Common myeloid progenitor, CD34-positive (primary cell): ENCODE results near the gene IRF2.
A peak's percentile ranks its signal among the peaks of the same experiment; 100 is the strongest.

Experiments used
- CTCF ChIA-PET: fragments of 350-600 bp; sonication (Branson Sonifier 250); formaldehyde crosslinking; loops from one replicate; lab custom pipeline; 2021; ENCODE audit warnings: antibody characterized with exemption; lab: Charles Lee
- POLR2A ChIA-PET: fragments of 350-600 bp; sonication (Branson Sonifier 250); formaldehyde crosslinking; loops from one replicate; lab custom pipeline; 2021; ENCODE audit warnings: antibody characterized with exemption; lab: Charles Lee
- DNase-seq, 3 donors: peaks; one replicate each; pipeline versions ENCODE4 v3.0.0 to v3.0.0-alpha.2; 2013
- H3K27ac ChIP-seq, 2 experiments: 1 replicate in 1 of 2; 2 replicates in 1 of 2; pipeline ENCODE4 v1.7.0; 2013; ENCODE audit warnings: inconsistent platforms in 2 of 2, low read length in 2 of 2, mild to moderate bottlenecking in 2 of 2, low read depth in 1 of 2, moderate library complexity in 1 of 2; ENCODE audit not compliant: severe bottlenecking in 2 of 2, insufficient read depth in 1 of 2, poor library complexity in 1 of 2
- H3K27me3 ChIP-seq, 5 experiments: replicated peaks in 2 of 5; 1 replicate in 3 of 5; 2 replicates in 2 of 5; pipeline versions ENCODE4 v1.6.1 to v1.7.0; 2013; ENCODE audit warnings: low read length in 4 of 5, mild to moderate bottlenecking in 2 of 5, moderate library complexity in 2 of 5, inconsistent platforms in 1 of 5; ENCODE audit not compliant: insufficient read depth in 5 of 5, control insufficient read depth in 4 of 5
- H3K36me3 ChIP-seq, 4 experiments: 1 replicate in 2 of 4; 2 replicates in 2 of 4; pipeline versions ENCODE4 v1.6.1 to v1.7.0; 2013; ENCODE audit warnings: low read length in 3 of 4, control low read depth in 1 of 4, mild to moderate bottlenecking in 1 of 4; ENCODE audit not compliant: control insufficient read depth in 4 of 4, insufficient read depth in 4 of 4
- H3K4me1 ChIP-seq, 4 experiments: 1 replicate in 3 of 4; 2 replicates in 1 of 4; pipeline versions ENCODE4 v1.6.1 to v1.7.1; 2013; ENCODE audit warnings: low read length in 3 of 4, mild to moderate bottlenecking in 3 of 4, control low read depth in 1 of 4, inconsistent platforms in 1 of 4, moderate library complexity in 1 of 4; ENCODE audit not compliant: control insufficient read depth in 4 of 4, insufficient read depth in 4 of 4; ENCODE audit errors: control extremely low read depth in 1 of 4
- H3K4me3 ChIP-seq, 7 experiments: 1 replicate in 4 of 7; 2 replicates in 3 of 7; pipeline versions ENCODE4 v1.5.1 to v1.7.0; 2013; ENCODE audit warnings: mild to moderate bottlenecking in 7 of 7, low read length in 6 of 7, moderate library complexity in 6 of 7, inconsistent platforms in 2 of 7, low read depth in 2 of 7, control low read depth in 1 of 7; ENCODE audit not compliant: insufficient read depth in 4 of 7, control insufficient read depth in 1 of 7; ENCODE audit errors: extremely low read depth in 1 of 7
- H3K9me3 ChIP-seq, 5 experiments: 1 replicate in 4 of 5; 2 replicates in 1 of 5; pipeline versions ENCODE4 v1.6.1 to v1.7.1; 2013; ENCODE audit warnings: low read length in 4 of 5, mild to moderate bottlenecking in 2 of 5, inconsistent platforms in 1 of 5, low read depth in 1 of 5, moderate library complexity in 1 of 5; ENCODE audit not compliant: control insufficient read depth in 4 of 5, insufficient read depth in 2 of 5; ENCODE audit errors: control extremely low read depth in 1 of 5
- WGBS: methylation state at CpG from one replicate; pipeline ENCODE4 v1.1.5; 2013; ENCODE audit not compliant: insufficient coverage; 5-methylcytosine and 5-hydroxymethylcytosine counted together

IRF2 gene

GRCh38 chr4:184421533-184422155 lies 52.7 kb downstream of the IRF2 start:
- Histone ChIP-seq H3K27ac (no peak overlapping the region), H3K27me3 (no peaks in the 10 kb centered on the region), H3K4me1 (peaks cover 7 to 16% (median 15%) of the 10 kb centered on the region in 4 experiments), H3K9me3 (peaks cover 0 to 9% (median 0%) of the 10 kb centered on the region in 5 experiments), H3K36me3 (peaks cover 11 to 52% (median 36%) of the 10 kb centered on the region in 4 experiments), H3K4me3 (no peak overlapping the region)
- POLR2A ChIA-PET = interaction anchor here (0.9 kb wide), 1 partner anchor 12 kb away, joined by 3 read pairs; no protein-coding TSS in a partner anchor
- 95% methylated on average over 7 of the region's 11 CpGs for WGBS
- CTCF ChIA-PET = interaction anchor here (1.3 to 3.0 kb wide), 2 partner anchors 15 to 28 kb away, joined by 3 to 11 read pairs; no protein-coding TSS in a partner anchor
- no peak for DNase-seq

- Histone ChIP-seq H3K4me1 (peaks cover 9 to 19% (median 18%) of the 10 kb centered on the region in 4 experiments), H3K27me3 (no peaks in the 10 kb centered on the region), H3K27ac (no peak overlapping the region), H3K36me3 (peaks cover 11 to 46% (median 31%) of the 10 kb centered on the region in 4 experiments), H3K4me3 (no peak overlapping the region), H3K9me3 (peaks cover 0 to 9% (median 0%) of the 10 kb centered on the region in 5 experiments)
- POLR2A ChIA-PET = interaction anchor here (0.5 to 0.9 kb wide), 2 partner anchors 9 to 11 kb away, joined by 3 read pairs; no protein-coding TSS in a partner anchor
- no peak for DNase-seq
- WGBS = 100% methylated on average over 3 of the region's 5 CpGs
- CTCF ChIA-PET = interaction anchor here (0.8 to 3.0 kb wide), 5 partner anchors 9 to 33 kb away, joined by 3 to 11 read pairs (median 3); no protein-coding TSS in a partner anchor
Observed at GRCh38 chr4:184420881-184421416, 53.4 kb downstream of the IRF2 start.

GRCh38 chr4:184420402-184420801 lies 53.9 kb downstream of the IRF2 start:
- Histone ChIP-seq H3K36me3 (peaks cover 14 to 45% (median 30%) of the 10 kb centered on the region in 4 experiments), H3K27me3 (no peaks in the 10 kb centered on the region), H3K27ac (no peak overlapping the region), H3K4me1 (peaks cover 9 to 19% (median 18%) of the 10 kb centered on the region in 4 experiments), H3K9me3 (peaks cover 0 to 9% (median 0%) of the 10 kb centered on the region in 5 experiments), H3K4me3 (no peak overlapping the region)
- ChIA-PET POLR2A (interaction anchor here (0.5 to 0.9 kb wide), 2 partner anchors 9 to 11 kb away, joined by 3 read pairs; no protein-coding TSS in a partner anchor), CTCF (interaction anchor here (0.8 to 3.0 kb wide), 6 partner anchors 8 to 32 kb away, joined by 3 to 11 read pairs (median 3); no protein-coding TSS in a partner anchor)
- WGBS = 100% methylated on average over 3 of the region's 5 CpGs
- no peak for DNase-seq

- H3K27ac ChIP-seq = no peak overlapping the region
- H3K4me3 ChIP-seq = no peak overlapping the region
- H3K27me3 ChIP-seq = no peaks in the 10 kb centered on the region
- peaks cover 9 to 19% (median 18%) of the 10 kb centered on the region in 4 experiments for H3K4me1 ChIP-seq
- WGBS = 94% methylated on average over 5 of the region's 7 CpGs
- CTCF ChIA-PET = interaction anchor here (0.8 to 3.0 kb wide), 5 partner anchors 16 to 155 kb away, joined by 3 to 11 read pairs (median 3); no protein-coding TSS in a partner anchor
- H3K9me3 ChIP-seq = peaks cover 0 to 9% (median 0%) of the 10 kb centered on the region in 5 experiments
- DNase-seq = no peak
- POLR2A ChIA-PET = no interaction called here
- peaks cover 16 to 45% (median 32%) of the 10 kb centered on the region in 4 experiments for H3K36me3 ChIP-seq
Observed at GRCh38 chr4:184419976-184420375, 54.4 kb downstream of the IRF2 start.

GRCh38 chr4:184417802-184418511 lies 56.4 kb downstream of the IRF2 start:
- POLR2A ChIA-PET = no interaction called here
- peaks cover 9 to 33% (median 28%) of the 10 kb centered on the region in 4 experiments for H3K4me1 ChIP-seq
- CTCF ChIA-PET = interaction anchor here (1.3 kb wide), 1 partner anchor 19 kb away, joined by 4 read pairs; no protein-coding TSS in a partner anchor
- peak in 2 of 3 donors; percentile 65 to 72 for DNase-seq
- peaks cover 14 to 41% (median 27%) of the 10 kb centered on the region in 4 experiments for H3K36me3 ChIP-seq
- 97% methylated on average over 8 of the region's 8 CpGs for WGBS
- peak overlapping the region in 3 of 7 experiments; percentile 62 to 74 (median 70) for H3K4me3 ChIP-seq
- H3K9me3 ChIP-seq = peaks cover 0 to 6% (median 0%) of the 10 kb centered on the region in 5 experiments
- H3K27ac ChIP-seq = peak overlapping the region in 1 of 2 experiments; percentile 75
- no peaks in the 10 kb centered on the region for H3K27me3 ChIP-seq

GRCh38 chr4:184416913-184417734 lies 57.2 kb downstream of the IRF2 start:
- no peaks in the 10 kb centered on the region for H3K27me3 ChIP-seq
- H3K36me3 ChIP-seq = peaks cover 9 to 42% (median 25%) of the 10 kb centered on the region in 4 experiments
- ChIA-PET POLR2A (interaction anchor here (0.7 kb wide), 1 partner anchor 48 kb away, joined by 6 read pairs; no protein-coding TSS in a partner anchor), CTCF (interaction anchor here (1.0 to 1.3 kb wide), 3 partner anchors 20 to 86 kb away, joined by 3 to 4 read pairs (median 4); no protein-coding TSS in a partner anchor)
- WGBS = 51% methylated on average over 6 of the region's 12 CpGs
- H3K4me3 ChIP-seq = peak overlapping the region in 6 of 7 experiments; percentile 42 to 76 (median 66)
- peaks cover 9 to 39% (median 29%) of the 10 kb centered on the region in 4 experiments for H3K4me1 ChIP-seq
- no peaks in the 10 kb centered on the region for H3K9me3 ChIP-seq
- peak overlapping the region; percentile 27 to 75 for H3K27ac ChIP-seq
- peak; percentile 49 to 87 (median 85) for DNase-seq
